Common myeloid progenitor, CD34-positive (primary cell): ENCODE data around the gene DDX49.

Source experiments
- CTCF ChIA-PET: fragments of 350-600 bp; sonication (Branson Sonifier 250); formaldehyde crosslinking; loops from one replicate; lab custom pipeline; 2021; ENCODE audit warnings: antibody characterized with exemption; lab: Charles Lee
- POLR2A ChIA-PET: fragments of 350-600 bp; sonication (Branson Sonifier 250); formaldehyde crosslinking; loops from one replicate; lab custom pipeline; 2021; ENCODE audit warnings: antibody characterized with exemption; lab: Charles Lee
- DNase-seq, 3 donors: peaks; one replicate each; pipeline versions ENCODE4 v3.0.0 to v3.0.0-alpha.2; 2013
- H3K27ac ChIP-seq, 2 experiments: 1 replicate in 1 of 2; 2 replicates in 1 of 2; pipeline ENCODE4 v1.7.0; 2013; ENCODE audit warnings: inconsistent platforms in 2 of 2, low read length in 2 of 2, mild to moderate bottlenecking in 2 of 2, low read depth in 1 of 2, moderate library complexity in 1 of 2; ENCODE audit not compliant: severe bottlenecking in 2 of 2, insufficient read depth in 1 of 2, poor library complexity in 1 of 2
- H3K27me3 ChIP-seq, 5 experiments: replicated peaks in 2 of 5; 1 replicate in 3 of 5; 2 replicates in 2 of 5; pipeline versions ENCODE4 v1.6.1 to v1.7.0; 2013; ENCODE audit warnings: low read length in 4 of 5, mild to moderate bottlenecking in 2 of 5, moderate library complexity in 2 of 5, inconsistent platforms in 1 of 5; ENCODE audit not compliant: insufficient read depth in 5 of 5, control insufficient read depth in 4 of 5
- H3K36me3 ChIP-seq, 4 experiments: 1 replicate in 2 of 4; 2 replicates in 2 of 4; pipeline versions ENCODE4 v1.6.1 to v1.7.0; 2013; ENCODE audit warnings: low read length in 3 of 4, control low read depth in 1 of 4, mild to moderate bottlenecking in 1 of 4; ENCODE audit not compliant: control insufficient read depth in 4 of 4, insufficient read depth in 4 of 4
- H3K4me1 ChIP-seq, 4 experiments: 1 replicate in 3 of 4; 2 replicates in 1 of 4; pipeline versions ENCODE4 v1.6.1 to v1.7.1; 2013; ENCODE audit warnings: low read length in 3 of 4, mild to moderate bottlenecking in 3 of 4, control low read depth in 1 of 4, inconsistent platforms in 1 of 4, moderate library complexity in 1 of 4; ENCODE audit not compliant: control insufficient read depth in 4 of 4, insufficient read depth in 4 of 4; ENCODE audit errors: control extremely low read depth in 1 of 4
- H3K4me3 ChIP-seq, 7 experiments: 1 replicate in 4 of 7; 2 replicates in 3 of 7; pipeline versions ENCODE4 v1.5.1 to v1.7.0; 2013; ENCODE audit warnings: mild to moderate bottlenecking in 7 of 7, low read length in 6 of 7, moderate library complexity in 6 of 7, inconsistent platforms in 2 of 7, low read depth in 2 of 7, control low read depth in 1 of 7; ENCODE audit not compliant: insufficient read depth in 4 of 7, control insufficient read depth in 1 of 7; ENCODE audit errors: extremely low read depth in 1 of 7
- H3K9me3 ChIP-seq, 5 experiments: 1 replicate in 4 of 5; 2 replicates in 1 of 5; pipeline versions ENCODE4 v1.6.1 to v1.7.1; 2013; ENCODE audit warnings: low read length in 4 of 5, mild to moderate bottlenecking in 2 of 5, inconsistent platforms in 1 of 5, low read depth in 1 of 5, moderate library complexity in 1 of 5; ENCODE audit not compliant: control insufficient read depth in 4 of 5, insufficient read depth in 2 of 5; ENCODE audit errors: control extremely low read depth in 1 of 5
- WGBS: methylation state at CpG from one replicate; pipeline ENCODE4 v1.1.5; 2013; ENCODE audit not compliant: insufficient coverage; 5-methylcytosine and 5-hydroxymethylcytosine counted together

DDX49 gene

GRCh38 chr19:18972851-18973250 lies 53.3 kb downstream of the DDX49 start:
- Histone ChIP-seq H3K36me3 (no peaks in the 10 kb centered on the region), H3K4me3 (no peak overlapping the region), H3K4me1 (peaks cover 0 to 18% (median 13%) of the 10 kb centered on the region in 4 experiments), H3K27me3 (no peaks in the 10 kb centered on the region), H3K27ac (no peak overlapping the region), H3K9me3 (no peaks in the 10 kb centered on the region)
- 97% methylated on average over 5 of the region's 5 CpGs for WGBS
- DNase-seq: no peak
- CTCF ChIA-PET: interaction anchor here (0.8 to 1.1 kb wide), 3 partner anchors 11 to 19 kb away, joined by 3 read pairs; no protein-coding TSS in a partner anchor
- POLR2A ChIA-PET: no interaction called here

- 95% methylated on average over 3 of the region's 3 CpGs for WGBS
- DNase-seq: no peak
- H3K27ac ChIP-seq: no peak overlapping the region
- no peak overlapping the region for H3K4me3 ChIP-seq
- CTCF ChIA-PET: no interaction called here
- no peaks in the 10 kb centered on the region for H3K9me3 ChIP-seq
- peaks cover 0 to 13% (median 10%) of the 10 kb centered on the region in 4 experiments for H3K4me1 ChIP-seq
- POLR2A ChIA-PET: no interaction called here
- no peaks in the 10 kb centered on the region for H3K36me3 ChIP-seq
- no peaks in the 10 kb centered on the region for H3K27me3 ChIP-seq
Observed at GRCh38 chr19:18975011-18975410, 55.5 kb downstream of the DDX49 start.

- DNase-seq: peak in 1 of 3 donors; percentile 20
- no peak overlapping the region for H3K27ac ChIP-seq
- no peaks in the 10 kb centered on the region for H3K27me3 ChIP-seq
- WGBS: 91% methylated on average over 5 of the region's 10 CpGs
- ChIA-PET CTCF (no interaction called here), POLR2A (no interaction called here)
- peaks cover 0 to 13% (median 10%) of the 10 kb centered on the region in 4 experiments for H3K4me1 ChIP-seq
- H3K4me3 ChIP-seq: no peak overlapping the region
- H3K9me3 ChIP-seq: no peaks in the 10 kb centered on the region
- no peaks in the 10 kb centered on the region for H3K36me3 ChIP-seq
Observed at GRCh38 chr19:18975869-18976268, 56.4 kb downstream of the DDX49 start.
